Testis (tissue), 3 donors: ENCODE data around the gene FAM78B. TPM values are rescaled to one million over a fixed set of nuclear protein-coding genes. Genes with fewer than 3 reads are reported as not detected.

ENCODE experiments used
- DNase-seq: peaks from one replicate; pipeline ENCODE4 v3.0.0-alpha.2; 2019
- H3K27ac ChIP-seq, 2 donors: fragments of 200-600 bp; sonication (generic); one replicate each; pipeline ENCODE4 v1.5.1; 2019
- H3K27me3 ChIP-seq: fragments of 200-600 bp; sonication (generic); one replicate; pipeline ENCODE4 v1.5.1; 2019
- H3K36me3 ChIP-seq: fragments of 200-600 bp; sonication (generic); one replicate; pipeline ENCODE4 v1.5.1; 2017; ENCODE audit warnings: low read depth; ENCODE audit errors: missing control alignments
- H3K4me1 ChIP-seq: fragments of 200-600 bp; sonication (generic); one replicate; pipeline ENCODE4 v1.5.1; 2019
- H3K4me3 ChIP-seq, 2 donors: fragments of 200-600 bp; sonication (generic); one replicate each; pipeline ENCODE4 v1.5.1; 2017 to 2019
- H3K9me3 ChIP-seq: fragments of 200-600 bp; sonication (generic); one replicate; pipeline ENCODE4 v1.5.1; 2017
- POLR2A ChIP-seq: fragments of 450-650 bp; IDR thresholded peaks from one replicate; pipeline ENCODE4 v1.6.1; 2017; ENCODE audit warnings: antibody characterized with exemption, mild to moderate bottlenecking, moderate library complexity
- WGBS, 2 donors: methylation state at CpG; one replicate each; pipeline ENCODE4 v1.1.5; 2018; 5-methylcytosine and 5-hydroxymethylcytosine counted together
- intact Hi-C: fragments of 100-400 bp; cut with DNase I; formaldehyde crosslinking; loops from one replicate; pipeline ENCODE4 v1.15.1; 2023; ENCODE audit warnings: low total_unique reads
- polyA plus RNA-seq: library from polyadenylated mRNA; stranded (reverse); fragments of 350-450 nt; fragmentation: Illumina TruSeq; extraction: RNeasy Lipid Tissue Mini Kit (QIAGEN cat#74804); gene quantifications from one replicate; pipeline ENCODE4 v1.2.3, GENCODE V29; 2014; ENCODE audit warnings: low read depth, low replicate concordance; ENCODE audit not compliant: insufficient read depth
- total RNA-seq, 2 donors: library from RNA; depleted of rRNA; stranded (reverse); fragments of >200 nt; gene quantifications; one replicate each; pipeline ENCODE4 v1.2.3, GENCODE V29; 2016
- TF ChIP-seq, protein P1 (sequence below), 3 experiments: fragments of 450-650 bp in 2 of 3; fragments of 200-600 bp in 1 of 3; sonication (generic) in 1 of 3; IDR thresholded peaks; one replicate each; pipeline ENCODE4 v1.5.1; 2016 to 2019; ENCODE audit warnings: antibody characterized with exemption in 3 of 3, mild to moderate bottlenecking in 2 of 3, moderate library complexity in 1 of 3

Gene FAM78B
- total and polyA plus RNA-seq, 3 donors from 2014 or later: 5.0 to 19.8 (median 13.9) TPM

DNA sequence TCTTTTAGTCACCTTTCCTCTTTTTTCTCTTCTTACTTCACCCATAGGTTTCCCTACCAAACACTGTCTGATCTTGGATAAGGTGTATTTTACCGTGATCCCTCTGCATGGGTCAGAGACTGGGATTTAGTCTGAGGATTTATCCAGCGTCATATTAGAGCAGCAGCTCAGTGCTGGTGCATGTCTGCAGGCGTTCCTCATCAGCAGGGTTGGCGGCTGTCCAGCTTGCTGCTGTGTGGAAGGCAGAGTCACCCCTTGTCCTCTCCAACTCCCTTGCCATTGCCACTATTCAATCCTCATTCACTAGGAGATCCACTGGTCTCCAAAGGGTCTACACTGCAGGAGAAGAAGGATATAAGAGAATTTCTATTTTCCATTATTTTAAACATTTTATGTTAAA lies 7.3 kb upstream of the FAM78B start:
- peak; percentile 74 for DNase-seq
- Histone ChIP-seq H3K4me3 (no peak overlapping the region), H3K36me3 (no peaks in the 10 kb centered on the region), H3K27ac (no peak overlapping the region), H3K4me1 (peaks cover 19% of the 10 kb centered on the region), H3K27me3 (no peaks in the 10 kb centered on the region), H3K9me3 (no peaks in the 10 kb centered on the region)
- 67 to 75% methylated on average over 4 of the region's 4 CpGs for WGBS, 2 donors
- intact Hi-C loops: no loop called here
- TF ChIP-seq, protein P1, sequence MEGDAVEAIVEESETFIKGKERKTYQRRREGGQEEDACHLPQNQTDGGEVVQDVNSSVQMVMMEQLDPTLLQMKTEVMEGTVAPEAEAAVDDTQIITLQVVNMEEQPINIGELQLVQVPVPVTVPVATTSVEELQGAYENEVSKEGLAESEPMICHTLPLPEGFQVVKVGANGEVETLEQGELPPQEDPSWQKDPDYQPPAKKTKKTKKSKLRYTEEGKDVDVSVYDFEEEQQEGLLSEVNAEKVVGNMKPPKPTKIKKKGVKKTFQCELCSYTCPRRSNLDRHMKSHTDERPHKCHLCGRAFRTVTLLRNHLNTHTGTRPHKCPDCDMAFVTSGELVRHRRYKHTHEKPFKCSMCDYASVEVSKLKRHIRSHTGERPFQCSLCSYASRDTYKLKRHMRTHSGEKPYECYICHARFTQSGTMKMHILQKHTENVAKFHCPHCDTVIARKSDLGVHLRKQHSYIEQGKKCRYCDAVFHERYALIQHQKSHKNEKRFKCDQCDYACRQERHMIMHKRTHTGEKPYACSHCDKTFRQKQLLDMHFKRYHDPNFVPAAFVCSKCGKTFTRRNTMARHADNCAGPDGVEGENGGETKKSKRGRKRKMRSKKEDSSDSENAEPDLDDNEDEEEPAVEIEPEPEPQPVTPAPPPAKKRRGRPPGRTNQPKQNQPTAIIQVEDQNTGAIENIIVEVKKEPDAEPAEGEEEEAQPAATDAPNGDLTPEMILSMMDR (IDR thresholded peaks at IDR 0.05): no peak
- TF ChIP-seq POLR2A: no peak

DNA sequence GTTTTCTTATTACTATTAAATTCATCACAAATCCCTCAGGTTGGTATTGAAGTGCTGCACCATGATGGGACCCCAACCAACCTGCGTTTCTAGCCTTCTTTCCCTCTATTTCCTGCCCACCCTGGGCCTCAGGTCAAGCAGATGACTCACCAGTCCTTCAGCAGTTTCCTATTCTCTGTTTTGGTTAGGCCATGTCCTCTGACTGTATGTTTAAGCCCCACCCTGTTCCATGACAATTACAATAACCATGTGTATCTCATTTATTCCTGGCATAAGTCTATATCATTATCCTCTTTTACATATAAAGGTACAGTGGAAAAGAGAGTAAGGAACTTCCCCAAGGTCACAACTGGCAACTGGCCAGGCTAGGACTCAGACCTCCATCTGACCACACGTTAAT lies 5.3 kb upstream of the FAM78B start:
- intact Hi-C loops: no loop called here
- WGBS, 2 donors: 45 to 56% methylated on average over 2 of the region's 2 CpGs
- peak overlapping the region in 1 of 2 donors; percentile 0 for H3K27ac ChIP-seq

DNA sequence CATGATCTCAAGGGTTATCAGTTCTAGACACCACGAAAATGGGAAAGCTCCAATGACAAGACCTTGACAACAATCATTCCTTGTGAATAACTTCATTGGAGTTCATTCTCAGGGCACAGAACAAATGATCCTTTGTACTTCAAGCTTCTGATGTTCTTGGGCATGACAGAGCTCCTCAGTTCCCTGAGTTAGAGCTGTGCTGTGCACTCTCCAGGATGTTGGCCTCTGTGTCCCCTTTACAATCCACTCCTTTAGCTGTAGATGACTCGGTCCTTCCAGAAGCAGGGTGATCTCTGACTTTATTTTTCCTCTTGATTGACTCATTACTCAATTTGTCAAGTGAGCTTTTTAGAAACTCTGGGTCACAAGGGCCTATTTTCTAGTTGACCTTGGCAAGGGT lies 3.9 kb upstream of the FAM78B start:
- no peak overlapping the region for H3K4me3 ChIP-seq
- intact Hi-C loops: no loop called here
- 46 to 65% methylated on average over 2 of the region's 2 CpGs for WGBS, 2 donors
- H3K27ac ChIP-seq: peak overlapping the region in 1 of 2 donors; percentile 0
- no peaks in the 10 kb centered on the region for H3K27me3 ChIP-seq
- peak; percentile 76 for DNase-seq
- H3K36me3 ChIP-seq: no peaks in the 10 kb centered on the region
- H3K4me1 ChIP-seq: peaks cover 29% of the 10 kb centered on the region
- no peak for TF ChIP-seq POLR2A
- TF ChIP-seq, protein P1 (IDR thresholded peaks at IDR 0.05): no peak
- H3K9me3 ChIP-seq: no peaks in the 10 kb centered on the region

More for the DNA sequence above, 5.3 kb upstream of the FAM78B start:
- no peak for DNase-seq
- Histone ChIP-seq H3K36me3 (no peaks in the 10 kb centered on the region), H3K4me1 (peaks cover 27% of the 10 kb centered on the region), H3K9me3 (no peaks in the 10 kb centered on the region), H3K27me3 (no peaks in the 10 kb centered on the region), H3K4me3 (no peak overlapping the region)
- TF ChIP-seq POLR2A: no peak
- TF ChIP-seq, protein P1 (IDR thresholded peaks at IDR 0.05): no peak

DNA sequence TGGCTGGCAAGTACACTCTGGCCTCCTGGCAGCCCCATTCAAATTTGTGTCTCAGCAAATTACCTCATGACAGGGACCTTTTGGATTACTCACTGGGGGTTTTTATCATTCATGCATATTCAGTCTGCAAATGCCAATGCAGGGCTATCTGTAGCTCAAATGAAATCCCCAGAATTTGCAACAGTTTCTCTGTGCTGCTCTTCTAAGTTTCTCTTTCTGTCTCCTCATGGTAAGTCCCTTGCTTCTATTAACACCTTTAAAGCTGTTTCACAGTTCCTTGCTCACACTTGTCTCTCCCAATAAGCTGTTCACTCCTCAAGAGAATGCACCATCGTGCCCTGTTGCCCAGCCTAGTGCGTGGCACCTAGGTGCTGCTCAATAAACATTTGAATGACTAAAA lies 3.3 kb upstream of the FAM78B start:
- no peak overlapping the region for H3K4me3 ChIP-seq
- H3K27ac ChIP-seq: no peak overlapping the region
- H3K9me3 ChIP-seq: no peaks in the 10 kb centered on the region
- 61 to 65% methylated on average over 2 of the region's 2 CpGs for WGBS, 2 donors
- no peaks in the 10 kb centered on the region for H3K36me3 ChIP-seq
- peaks cover 30% of the 10 kb centered on the region for H3K4me1 ChIP-seq
- intact Hi-C loops: no loop called here
- H3K27me3 ChIP-seq: no peaks in the 10 kb centered on the region
- TF ChIP-seq, protein P1 (IDR thresholded peaks at IDR 0.05): no peak
- TF ChIP-seq POLR2A: no peak
- DNase-seq: peak; percentile 19

DNA sequence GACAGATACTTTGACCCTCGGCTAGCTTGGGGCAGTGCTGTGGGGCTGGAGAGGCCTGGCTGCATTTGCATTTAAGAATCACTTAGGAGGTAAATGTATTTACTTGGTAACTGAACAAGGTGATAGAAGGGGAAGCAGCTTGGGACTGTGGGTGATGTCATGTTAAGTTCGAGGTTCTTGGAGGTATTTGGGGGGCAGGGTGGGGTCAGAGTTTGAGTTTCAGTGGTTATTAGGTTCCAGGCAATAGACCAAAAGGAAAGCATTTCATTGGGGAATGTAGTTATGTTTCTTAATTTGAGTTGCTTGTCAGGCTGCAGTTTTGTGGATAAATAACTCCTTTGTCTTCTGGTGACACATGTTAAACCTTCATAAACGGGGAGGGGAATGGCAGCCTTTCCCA lies 2.4 kb upstream of the FAM78B start:
- intact Hi-C loops: no loop called here
- H3K27ac ChIP-seq: no peak overlapping the region
- WGBS, 2 donors: 58 to 63% methylated on average over 3 of the region's 3 CpGs

More for the DNA sequence above, 2.4 kb upstream of the FAM78B start:
- Histone ChIP-seq H3K4me1 (peaks cover 30% of the 10 kb centered on the region), H3K4me3 (no peak overlapping the region), H3K36me3 (no peaks in the 10 kb centered on the region), H3K27me3 (no peaks in the 10 kb centered on the region), H3K9me3 (no peaks in the 10 kb centered on the region)
- no peak for DNase-seq
- TF ChIP-seq, protein P1 (IDR thresholded peaks at IDR 0.05): no peak
- no peak for TF ChIP-seq POLR2A
